T-helper 1 cell (primary cell): ENCODE measurements around the gene IGF2.
A peak's percentile ranks its signal among the peaks of the same experiment; 100 is the strongest.

Source experiments
- DNase-seq, 5 donors: peaks; one replicate each; pipeline ENCODE4 v3.0.0-alpha.2; 2012 to 2020

The IGF2 gene

GRCh38 chr11:2102132-2102882, 36.9 kb downstream of the IGF2 start:
- no peak for DNase-seq

- DNase-seq: no peak
Measured at GRCh38 chr11:2101171-2101675, 38.0 kb downstream of the IGF2 start.

DNA sequence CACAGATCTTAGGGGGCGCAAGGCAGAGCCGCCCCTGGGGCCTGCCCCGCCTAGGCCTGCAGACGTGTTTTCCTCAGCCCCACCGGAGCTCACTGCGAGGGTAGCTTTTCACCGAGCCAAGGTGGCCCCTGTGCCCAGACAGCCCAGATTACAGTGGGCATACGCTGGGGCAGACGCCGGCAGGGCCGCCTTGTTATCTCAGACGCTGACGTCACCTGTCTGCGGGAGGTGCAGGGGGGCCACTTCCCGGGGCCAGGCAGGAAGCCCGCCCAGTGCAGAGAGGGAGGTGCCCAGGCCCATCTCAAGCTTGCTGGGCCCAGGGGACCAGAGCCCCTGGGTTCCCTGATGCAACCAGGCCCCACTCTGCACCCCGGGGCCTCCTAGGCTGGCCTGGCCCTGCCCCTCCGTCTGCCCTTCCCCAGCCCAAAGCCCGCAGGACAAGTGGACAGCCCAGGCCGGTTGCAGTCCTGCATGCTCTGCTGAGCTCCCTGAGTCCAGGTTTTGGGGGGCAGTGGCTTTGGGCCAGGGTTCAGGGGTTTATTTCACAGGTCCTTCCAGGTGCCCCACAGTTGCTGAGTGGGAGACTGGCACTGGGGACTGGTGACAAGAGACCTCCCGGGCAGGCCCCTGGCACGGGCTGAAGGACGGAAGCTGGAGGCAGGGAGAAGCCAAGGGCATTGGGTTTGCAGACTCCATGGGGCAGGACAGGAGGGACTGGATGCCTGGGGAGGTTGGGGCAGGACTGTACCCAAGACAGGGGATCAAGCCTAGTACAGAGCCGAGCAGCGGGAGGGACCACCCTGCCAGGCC, 38.6 kb downstream of the IGF2 start:
- DNase-seq: no peak

- no peak for DNase-seq
Measured at GRCh38 chr11:2099516-2100349, 39.5 kb downstream of the IGF2 start.

- no peak for DNase-seq
Measured at GRCh38 chr11:2098691-2099515, 40.3 kb downstream of the IGF2 start.

DNA sequence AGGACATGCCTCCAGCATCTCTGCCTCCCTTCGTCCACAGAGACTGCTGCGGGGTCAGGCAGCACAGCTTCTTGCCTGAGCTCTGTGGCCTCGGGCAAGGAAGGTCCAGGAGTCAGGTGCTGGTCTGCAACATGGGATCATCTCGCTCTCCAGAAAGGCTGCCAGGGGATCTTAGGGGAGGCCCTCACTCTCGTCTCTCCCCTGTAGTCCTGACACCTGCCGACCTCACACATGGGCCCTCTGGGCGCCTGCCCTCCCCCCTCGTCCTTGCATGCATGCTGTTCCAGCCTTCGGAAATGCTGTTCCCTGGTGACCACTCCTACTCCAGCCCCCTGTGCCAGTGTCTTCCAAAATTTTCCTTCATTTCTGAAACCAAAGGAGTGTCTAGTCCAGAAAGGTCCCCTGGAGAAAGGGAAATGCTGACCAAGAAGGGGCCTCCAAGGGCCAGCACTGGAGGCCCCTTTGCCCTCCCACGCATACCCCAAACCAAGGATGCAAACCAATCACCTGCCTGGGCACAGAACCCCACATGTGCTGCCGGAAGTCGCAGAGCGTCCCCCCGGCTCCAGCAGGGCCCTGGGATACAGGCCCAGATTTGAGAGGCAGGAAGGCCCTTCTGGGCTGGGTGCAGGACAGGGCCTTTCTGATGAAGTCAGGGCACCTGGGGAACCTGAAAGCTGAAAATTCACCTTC, 41.0 kb downstream of the IGF2 start:
- DNase-seq: no peak

- no peak for DNase-seq
Measured at GRCh38 chr11:2097356-2097997, 41.7 kb downstream of the IGF2 start.

- DNase-seq: no peak
Measured at GRCh38 chr11:2096919-2097301, 42.3 kb downstream of the IGF2 start.

GRCh38 chr11:2096011-2096918, 42.9 kb downstream of the IGF2 start:
- no peak for DNase-seq

DNA sequence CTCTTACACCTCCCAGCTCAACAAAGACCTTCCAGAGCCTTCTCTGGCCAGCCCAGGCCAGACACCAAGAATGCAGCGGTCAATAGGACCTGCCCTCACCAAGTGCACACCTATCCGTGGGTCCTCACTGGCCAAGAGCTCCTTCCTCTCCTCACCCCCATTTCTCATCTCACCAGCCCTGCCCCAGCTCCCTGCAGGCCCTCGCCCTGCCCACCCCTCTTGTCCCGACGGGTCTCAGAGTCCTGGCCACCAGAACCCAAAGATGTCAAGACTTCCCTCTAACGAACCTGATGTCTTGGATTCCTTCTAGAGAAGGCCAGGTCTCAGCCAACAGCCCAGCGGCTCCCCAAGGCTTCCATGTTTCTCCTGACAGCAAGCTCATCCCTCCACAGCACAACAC, 43.6 kb downstream of the IGF2 start:
- no peak for DNase-seq

GRCh38 chr11:2095198-2095520, 44.0 kb downstream of the IGF2 start:
- no peak for DNase-seq

- no peak for DNase-seq
Measured at GRCh38 chr11:2094354-2095197, 44.6 kb downstream of the IGF2 start.

DNA sequence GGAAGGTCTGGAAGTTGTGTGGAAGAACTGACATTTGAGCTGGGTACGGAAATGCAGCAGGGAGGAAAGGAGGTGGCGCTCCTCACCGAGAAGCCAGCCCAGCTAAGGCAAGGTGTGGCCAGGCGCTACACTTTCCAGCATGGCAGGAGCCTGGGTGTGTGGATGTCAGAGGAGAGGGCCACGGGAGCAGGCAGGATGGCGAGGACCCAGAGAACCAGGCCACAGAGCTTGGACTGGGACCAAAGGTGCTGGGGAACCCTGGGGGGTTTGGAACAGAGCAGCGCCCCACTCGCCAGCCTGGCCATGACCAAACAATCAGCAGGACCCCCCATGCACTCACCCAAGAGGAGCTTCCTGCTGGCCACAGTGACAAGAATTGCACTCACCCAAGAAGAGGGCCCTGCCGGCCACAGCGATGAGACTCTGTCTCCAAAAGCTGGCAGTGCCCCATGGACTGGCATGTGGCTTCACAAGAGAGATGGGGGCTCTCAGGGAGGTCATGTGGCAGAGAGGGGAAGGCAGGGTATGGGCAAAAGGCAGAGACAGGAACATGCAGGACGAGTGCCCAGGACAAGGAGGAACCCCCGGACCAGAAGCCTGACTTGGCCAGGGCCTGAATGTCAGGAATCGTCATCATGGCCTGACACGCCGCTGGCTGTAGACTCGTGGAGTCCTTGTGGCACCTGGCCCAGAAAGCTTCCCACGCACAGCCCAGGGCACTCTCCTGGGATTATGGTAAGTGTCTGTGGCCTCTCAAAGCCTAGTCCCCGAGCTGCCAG, 45.4 kb downstream of the IGF2 start:
- DNase-seq: no peak

GRCh38 chr11:2092956-2093412, 46.2 kb downstream of the IGF2 start:
- peak in 4 of 5 donors; percentile 36 to 63 (median 50) for DNase-seq

- no peak for DNase-seq
Measured at GRCh38 chr11:2092464-2092910, 46.7 kb downstream of the IGF2 start.

- DNase-seq: no peak
Measured at GRCh38 chr11:2091786-2092463, 47.3 kb downstream of the IGF2 start.

- DNase-seq: no peak
Measured at GRCh38 chr11:2091112-2091746, 48.0 kb downstream of the IGF2 start.
